IMR-90 (cell line): Measurements from ENCODE around the gene PCIF1.

Experiments used
- BHLHE40 ChIP-seq: fragments of 150-350 bp; IDR thresholded peaks from 2 replicates; pipeline ENCODE4 v1.6.1; 2016; ENCODE audit warnings: mild to moderate bottlenecking, low read depth, low read length
- POLR2A ChIP-seq: IDR thresholded peaks from 2 replicates; pipeline ENCODE4 v1.6.1; 2012; ENCODE audit warnings: mild to moderate bottlenecking, low read depth, low read length
- RCOR1 ChIP-seq: IDR thresholded peaks from 2 replicates; pipeline ENCODE4 v1.6.1; 2012; ENCODE audit warnings: mild to moderate bottlenecking, low read length, improper control_type of control experiment; ENCODE audit not compliant: insufficient replicate concordance
- SMC3 ChIP-seq: fragments of 150-350 bp; IDR thresholded peaks from 2 replicates; pipeline ENCODE4 v1.6.1; 2016; ENCODE audit warnings: low read depth, mild to moderate bottlenecking, antibody characterized with exemption, low read length, moderate library complexity
- TF ChIP-seq, protein P1 (sequence below): conservative IDR thresholded peaks from 2 replicates; pipeline ENCODE4 v1.5.1; 2012; ENCODE audit warnings: mild to moderate bottlenecking, low read depth, low read length, improper control_type of control experiment
- TF ChIP-seq, protein P2 (sequence below): fragments of 150-350 bp; IDR thresholded peaks from 2 replicates; pipeline ENCODE4 v1.6.1; 2017; ENCODE audit warnings: mild to moderate bottlenecking, antibody characterized with exemption, low read length, low read depth

DNA sequence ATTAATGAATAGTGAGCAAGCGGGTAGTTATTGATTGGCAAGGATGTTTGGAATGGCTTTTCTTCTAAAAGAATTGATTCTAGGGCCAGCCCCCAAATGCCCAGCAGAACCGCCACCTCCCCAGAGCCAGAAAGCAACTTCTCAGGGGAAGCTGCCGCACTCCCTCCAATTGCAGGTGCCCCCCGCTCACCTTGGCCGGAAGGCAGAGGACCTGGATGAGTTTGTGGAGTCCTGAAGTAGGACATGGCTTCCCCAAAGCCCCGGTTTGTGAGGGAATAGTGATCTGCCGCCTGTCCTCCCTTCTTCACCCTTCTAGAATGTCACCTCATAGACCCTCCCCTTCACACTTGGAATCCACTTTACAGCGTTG is 47.2 kb upstream of the PCIF1 start, which contains the start of gene SPATA25:
- TF ChIP-seq, protein P1, sequence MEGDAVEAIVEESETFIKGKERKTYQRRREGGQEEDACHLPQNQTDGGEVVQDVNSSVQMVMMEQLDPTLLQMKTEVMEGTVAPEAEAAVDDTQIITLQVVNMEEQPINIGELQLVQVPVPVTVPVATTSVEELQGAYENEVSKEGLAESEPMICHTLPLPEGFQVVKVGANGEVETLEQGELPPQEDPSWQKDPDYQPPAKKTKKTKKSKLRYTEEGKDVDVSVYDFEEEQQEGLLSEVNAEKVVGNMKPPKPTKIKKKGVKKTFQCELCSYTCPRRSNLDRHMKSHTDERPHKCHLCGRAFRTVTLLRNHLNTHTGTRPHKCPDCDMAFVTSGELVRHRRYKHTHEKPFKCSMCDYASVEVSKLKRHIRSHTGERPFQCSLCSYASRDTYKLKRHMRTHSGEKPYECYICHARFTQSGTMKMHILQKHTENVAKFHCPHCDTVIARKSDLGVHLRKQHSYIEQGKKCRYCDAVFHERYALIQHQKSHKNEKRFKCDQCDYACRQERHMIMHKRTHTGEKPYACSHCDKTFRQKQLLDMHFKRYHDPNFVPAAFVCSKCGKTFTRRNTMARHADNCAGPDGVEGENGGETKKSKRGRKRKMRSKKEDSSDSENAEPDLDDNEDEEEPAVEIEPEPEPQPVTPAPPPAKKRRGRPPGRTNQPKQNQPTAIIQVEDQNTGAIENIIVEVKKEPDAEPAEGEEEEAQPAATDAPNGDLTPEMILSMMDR, result no peak
- TF ChIP-seq, protein P2, sequence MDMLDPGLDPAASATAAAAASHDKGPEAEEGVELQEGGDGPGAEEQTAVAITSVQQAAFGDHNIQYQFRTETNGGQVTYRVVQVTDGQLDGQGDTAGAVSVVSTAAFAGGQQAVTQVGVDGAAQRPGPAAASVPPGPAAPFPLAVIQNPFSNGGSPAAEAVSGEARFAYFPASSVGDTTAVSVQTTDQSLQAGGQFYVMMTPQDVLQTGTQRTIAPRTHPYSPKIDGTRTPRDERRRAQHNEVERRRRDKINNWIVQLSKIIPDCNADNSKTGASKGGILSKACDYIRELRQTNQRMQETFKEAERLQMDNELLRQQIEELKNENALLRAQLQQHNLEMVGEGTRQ, result no peak
- TF ChIP-seq RCOR1 (no peak), POLR2A (no peak), BHLHE40 (no peak), SMC3 (no peak)
